IMR-90 (cell line): ENCODE results near the gene ZNF302. TPM values are rescaled to one million over a fixed set of nuclear protein-coding genes. Genes with fewer than 3 reads are reported as not detected.

ENCODE experiments used
- ATAC-seq: fragments of 200-7000 bp; cut with Tn5 transposase; 2 replicates; pipeline ENCODE4 v1.9.1; 2020; ENCODE audit warnings: low read depth, mild to moderate bottlenecking, moderate library complexity
- BruUV-seq: library from RNA; stranded (reverse); fragments of 400-500 nt; replicated peaks from 2 replicates; lab custom pipeline; 2021; lab: Mats Ljungman, UMichigan
- CTCF ChIA-PET: fragments of 300-600 bp; formaldehyde crosslinking; extraction: SDS; loops from one replicate; lab custom pipeline; 2021; ENCODE audit warnings: antibody characterized with exemption; lab: Yijun Ruan, JAX
- POLR2A ChIA-PET: fragments of 300-600 bp; sonication (Branson Sonifier 250); formaldehyde crosslinking; loops from one replicate; lab custom pipeline; 2022; ENCODE audit warnings: antibody characterized with exemption; ENCODE audit not compliant: unreplicated experiment; lab: Charles Lee
- DNase-seq: peaks from one replicate; pipeline ENCODE4 v3.0.0; 2013
- H2AFZ ChIP-seq: replicated peaks from 2 replicates; pipeline ENCODE3; 2013; ENCODE audit warnings: low read length, mild to moderate bottlenecking; ENCODE audit not compliant: poor library complexity
- H2AK5ac ChIP-seq: 2 replicates; pipeline ENCODE4 v1.6.1; 2013; ENCODE audit warnings: low read depth, low read length, inconsistent platforms
- H2AK9ac ChIP-seq: replicated peaks from 2 replicates; pipeline ENCODE3; 2013; ENCODE audit warnings: mild to moderate bottlenecking, low read depth, low read length, moderate library complexity; ENCODE audit not compliant: poor library complexity
- H2BK120ac ChIP-seq: 2 replicates; pipeline ENCODE4 v1.6.1; 2013; ENCODE audit warnings: low read depth, low read length, inconsistent platforms
- H2BK15ac ChIP-seq: 3 replicates; pipeline ENCODE4 v1.6.1; 2013; ENCODE audit warnings: low read depth, low read length, inconsistent platforms
- H2BK20ac ChIP-seq: 2 replicates; pipeline ENCODE4 v1.6.1; 2013; ENCODE audit warnings: low read depth, mild to moderate bottlenecking, inconsistent platforms, low read length, moderate library complexity
- H2BK5ac ChIP-seq: 2 replicates; pipeline ENCODE4 v1.6.1; 2013; ENCODE audit warnings: mild to moderate bottlenecking, low read depth, low read length, inconsistent platforms; ENCODE audit not compliant: poor library complexity, severe bottlenecking
- H3K14ac ChIP-seq: replicated peaks from 2 replicates; pipeline ENCODE4 v1.6.1; 2013; ENCODE audit warnings: low read depth, low read length, inconsistent platforms
- H3K18ac ChIP-seq: 2 replicates; pipeline ENCODE4 v1.6.1; 2013; ENCODE audit warnings: low read depth, low read length, control low read depth
- H3K23ac ChIP-seq: 2 replicates; pipeline ENCODE4 v1.6.1; 2013; ENCODE audit warnings: low read depth, low read length, inconsistent platforms
- H3K27ac ChIP-seq: 2 replicates; pipeline ENCODE4 v1.5.1; 2013; ENCODE audit warnings: mild to moderate bottlenecking, control low read depth, low read length; ENCODE audit not compliant: insufficient read depth
- H3K27me3 ChIP-seq: 2 replicates; pipeline ENCODE4 v1.6.1; 2013; ENCODE audit warnings: low read length; ENCODE audit not compliant: control insufficient read depth, insufficient read depth
- H3K36me3 ChIP-seq: 2 replicates; pipeline ENCODE4 v1.6.1; 2013; ENCODE audit warnings: low read length, mixed read lengths; ENCODE audit not compliant: control insufficient read depth, insufficient read depth
- H3K4ac ChIP-seq: 2 replicates; pipeline ENCODE4 v1.6.1; 2013; ENCODE audit warnings: low read depth, low read length, inconsistent platforms
- H3K4me1 ChIP-seq: 2 replicates; pipeline ENCODE4 v1.6.1; 2013; ENCODE audit warnings: low read length, mixed read lengths; ENCODE audit not compliant: control insufficient read depth, insufficient read depth
- H3K4me2 ChIP-seq: 2 replicates; pipeline ENCODE4 v1.6.1; 2013; ENCODE audit warnings: low read depth, mild to moderate bottlenecking, control low read depth, low read length, moderate library complexity
- H3K4me3 ChIP-seq: 2 replicates; pipeline ENCODE4 v1.5.1; 2013; ENCODE audit warnings: low read depth, mild to moderate bottlenecking, control low read depth, low read length, moderate library complexity; ENCODE audit not compliant: insufficient read depth
- H3K56ac ChIP-seq: 2 replicates; pipeline ENCODE4 v1.6.1; 2013; ENCODE audit warnings: low read length, inconsistent platforms; ENCODE audit not compliant: insufficient read depth; ENCODE audit errors: extremely low read depth
- H3K79me1 ChIP-seq, 2 experiments: 2 replicates each; pipeline ENCODE4 v1.6.1; 2013; ENCODE audit warnings: low read length in 2 of 2, inconsistent platforms in 1 of 2, low read depth in 1 of 2
- H3K9ac ChIP-seq: 2 replicates; pipeline ENCODE4 v1.6.1; 2013; ENCODE audit warnings: low read depth, low read length, control low read depth
- H3K9me1 ChIP-seq: 2 replicates; pipeline ENCODE4 v1.6.1; 2013; ENCODE audit warnings: low read length, inconsistent platforms; ENCODE audit not compliant: insufficient read depth
- H3K9me3 ChIP-seq: 2 replicates; pipeline ENCODE4 v1.6.1; 2013; ENCODE audit warnings: low read length; ENCODE audit not compliant: control insufficient read depth, insufficient read depth
- H4K20me1 ChIP-seq: 2 replicates; pipeline ENCODE4 v1.6.1; 2013; ENCODE audit warnings: low read length, inconsistent platforms; ENCODE audit not compliant: insufficient read depth
- H4K5ac ChIP-seq: 2 replicates; pipeline ENCODE4 v1.6.1; 2013; ENCODE audit warnings: mild to moderate bottlenecking, low read depth, low read length, control low read depth
- H4K8ac ChIP-seq, 2 experiments: 2 replicates each; pipeline ENCODE4 v1.6.1; 2013; ENCODE audit warnings: low read depth in 2 of 2, low read length in 2 of 2, control low read depth in 1 of 2, inconsistent platforms in 1 of 2
- H4K91ac ChIP-seq: 2 replicates; pipeline ENCODE4 v1.6.1; 2013; ENCODE audit warnings: low read depth, low read length, inconsistent platforms; ENCODE audit not compliant: insufficient read depth
- BHLHE40 ChIP-seq: fragments of 150-350 bp; IDR thresholded peaks from 2 replicates; pipeline ENCODE4 v1.6.1; 2016; ENCODE audit warnings: mild to moderate bottlenecking, low read depth, low read length
- CEBPB ChIP-seq: IDR thresholded peaks from 2 replicates; pipeline ENCODE4 v1.6.1; 2012; ENCODE audit warnings: low read depth, low read length, improper control_type of control experiment
- ELK1 ChIP-seq: fragments of 150-350 bp; IDR thresholded peaks from 2 replicates; pipeline ENCODE4 v1.6.1; 2016; ENCODE audit warnings: low read depth, mild to moderate bottlenecking, low read length, moderate library complexity, borderline replicate concordance
- NFE2L2 ChIP-seq: fragments of 150-350 bp; IDR thresholded peaks from 2 replicates; pipeline ENCODE4 v1.6.1; 2016; ENCODE audit warnings: low read depth, mild to moderate bottlenecking, low read length
- RCOR1 ChIP-seq: IDR thresholded peaks from 2 replicates; pipeline ENCODE4 v1.6.1; 2012; ENCODE audit warnings: mild to moderate bottlenecking, low read length, improper control_type of control experiment; ENCODE audit not compliant: insufficient replicate concordance
- RFX5 ChIP-seq: IDR thresholded peaks from 2 replicates; pipeline ENCODE4 v1.8.0; 2012; ENCODE audit warnings: low read depth, mild to moderate bottlenecking, low read length, moderate library complexity
- USF2 ChIP-seq: fragments of 150-350 bp; IDR thresholded peaks from 2 replicates; pipeline ENCODE4 v1.6.1; 2017; ENCODE audit warnings: mild to moderate bottlenecking, antibody characterized with exemption, low read length, low read depth
- WGBS, 2 experiments: methylation state at CpG; one replicate each; pipeline versions ENCODE4 v1.1.5 to v1.1.7; 2013; ENCODE audit warnings: missing lambda C conversion rate in 2 of 2; ENCODE audit not compliant: insufficient read length in 1 of 2; ENCODE audit errors: extremely low coverage in 2 of 2; 5-methylcytosine and 5-hydroxymethylcytosine counted together
- dilution Hi-C: fragments of 300-500 bp; cut with HindIII; formaldehyde crosslinking; loops from one replicate; pipeline ENCODE4 v1.14.3; 2018; ENCODE audit warnings: low sequenced_read_pairs; ENCODE audit not compliant: unreplicated experiment
- in situ Hi-C: fragments of 300-500 bp; cut with MboI; formaldehyde crosslinking; loops from 3 replicates; pipeline ENCODE4 v1.14.3; 2019; ENCODE audit warnings: low sequenced_read_pairs, inconsistent platforms, mixed read lengths
- intact Hi-C: fragments of 100-400 bp; cut with micrococcal nuclease; formaldehyde crosslinking; loops from 2 replicates; pipeline ENCODE4 v1.10.0; 2022
- polyA plus RNA-seq, 3 experiments: library from polyadenylated mRNA; depleted of rRNA; stranded (reverse); fragments of >200 nt; gene quantifications; 2 replicates each; pipeline ENCODE4 v1.2.3, GENCODE V29; 2012; ENCODE audit warnings: low replicate concordance in 1 of 3
- total RNA-seq: library from RNA; depleted of rRNA; stranded (reverse); fragments of >200 nt; gene quantifications from 2 replicates; pipeline ENCODE4 v1.2.3, GENCODE V29; 2012

ZNF302 gene
- total and polyA plus RNA-seq, 2 of the 4 experiments (the other 2 are of a cell fraction): 9.1 to 9.5 TPM

- TF ChIP-seq USF2 (no peak), RCOR1 (no peak), CEBPB (no peak), BHLHE40 (no peak), NFE2L2 (no peak), RFX5 (no peak), ELK1 (no peak)
- H3K27ac ChIP-seq: no peak overlapping the region
- peaks cover 3% of the 10 kb centered on the region for H3K9me3 ChIP-seq
- H3K9ac ChIP-seq: no peak overlapping the region
- no peak overlapping the region for H3K18ac ChIP-seq
- no peak overlapping the region for H2BK5ac ChIP-seq
- no peak overlapping the region for H3K14ac ChIP-seq
- H3K4me2 ChIP-seq: no peak overlapping the region
- ChIA-PET POLR2A (no interaction called here), CTCF (interaction anchor here (0.6 to 1.3 kb wide), 4 partner anchors 72 to 299 kb away, joined by 3 read pairs; no protein-coding TSS in a partner anchor)
- no peak overlapping the region for H4K91ac ChIP-seq
- H3K9me1 ChIP-seq: no peaks in the 10 kb centered on the region
- H4K5ac ChIP-seq: no peak overlapping the region
- no CpG with 5 or more reads among the region's 2 CpGs for WGBS, 2 experiments
- ATAC-seq (no peak), DNase-seq (no peak)
- no peak overlapping the region for H2AFZ ChIP-seq
- H3K23ac ChIP-seq: no peak overlapping the region
- H3K79me1 ChIP-seq: no peaks in the 10 kb centered on the region
- no peak overlapping the region for H3K4ac ChIP-seq
- H2BK120ac ChIP-seq: no peak overlapping the region
- in situ Hi-C loops: loop anchor here (5.0 to 25.0 kb wide), 2 partner anchors 76 to 576 kb away; no protein-coding TSS in a partner anchor
- H4K20me1 ChIP-seq: no peaks in the 10 kb centered on the region
- no TSS peak for BruUV-seq
- H3K4me1 ChIP-seq: no peaks in the 10 kb centered on the region
- no peak overlapping the region for H2AK9ac ChIP-seq
- H3K4me3 ChIP-seq: no peak overlapping the region
- H2BK20ac ChIP-seq: no peak overlapping the region
- H3K36me3 ChIP-seq: no peaks in the 10 kb centered on the region
- no peak overlapping the region for H2BK15ac ChIP-seq
- dilution Hi-C loops: no loop called here
- H3K27me3 ChIP-seq: no peaks in the 10 kb centered on the region
- no peak overlapping the region for H3K56ac ChIP-seq
- no peak overlapping the region for H4K8ac ChIP-seq
- intact Hi-C loops: loop anchor here (2.0 to 5.0 kb wide), 4 partner anchors 156 to 670 kb away; no protein-coding TSS in a partner anchor
- H2AK5ac ChIP-seq: no peak overlapping the region
Measured at GRCh38 chr19:34713262-34713637, 35.8 kb downstream of the ZNF302 start.
